HEK293 (cell line): ENCODE measurements around the gene WDR18.

Experiments used
- CTCF ChIA-PET: fragments of 350-600 bp; formaldehyde crosslinking; extraction: SDS; loops from one replicate; lab custom pipeline; 2021; ENCODE audit warnings: antibody characterized with exemption; lab: Yijun Ruan, JAX
- POLR2A ChIA-PET: fragments of 300-600 bp; formaldehyde crosslinking; extraction: SDS; loops from one replicate; lab custom pipeline; 2020; ENCODE audit warnings: antibody characterized with exemption, inconsistent platforms; lab: Yijun Ruan, JAX
- H3K27ac ChIP-seq: fragments of 200-500 bp; sonication (Bioruptor generic); 2 replicates; pipeline ENCODE4 v1.5.1; 2014; ENCODE audit warnings: low read depth, low read length, control low read depth, inconsistent platforms; ENCODE audit errors: extremely low read depth
- H3K36me3 ChIP-seq, 2 experiments: fragments of 200-500 bp in 1 of 2; sonication (Bioruptor generic) in 1 of 2; 1 replicate in 1 of 2; 2 replicates in 1 of 2; pipeline ENCODE4 v1.5.1; 2014 to 2017; ENCODE audit warnings: inconsistent platforms in 2 of 2, low read length in 2 of 2; ENCODE audit not compliant: control insufficient read depth in 2 of 2, insufficient read depth in 1 of 2
- H3K4me1 ChIP-seq: fragments of 200-500 bp; sonication (Bioruptor generic); 2 replicates; pipeline ENCODE4 v1.5.1; 2014; ENCODE audit warnings: mild to moderate bottlenecking, low read length, inconsistent platforms; ENCODE audit not compliant: control insufficient read depth, insufficient read depth
- H3K4me3 ChIP-seq: 2 replicates; pipeline ENCODE4 v1.5.1; 2011; ENCODE audit warnings: low read depth, mild to moderate bottlenecking, control low read depth, low read length, moderate library complexity
- H3K9me3 ChIP-seq: fragments of 200-500 bp; sonication (Bioruptor generic); 2 replicates; pipeline ENCODE4 v1.5.1; 2014; ENCODE audit warnings: low read depth, low read length, inconsistent platforms; ENCODE audit not compliant: control insufficient read depth, insufficient read depth
- EGR2 ChIP-seq: fragments of 450-650 bp; formaldehyde crosslinking; IDR thresholded peaks from 2 replicates; pipeline ENCODE4 v1.5.1; 2016; ENCODE audit warnings: low read depth, missing biosample characterization, missing genetic modification characterization
- HIC1 ChIP-seq: fragments of 450-650 bp; formaldehyde crosslinking; IDR thresholded peaks from 2 replicates; pipeline ENCODE4 v1.5.1; 2016; ENCODE audit warnings: missing biosample characterization, missing genetic modification characterization
- KLF9 ChIP-seq: fragments of 450-650 bp; formaldehyde crosslinking; IDR thresholded peaks from 2 replicates; pipeline ENCODE4 v1.5.1; 2016; ENCODE audit warnings: missing biosample characterization, missing genetic modification characterization, low read depth
- PRDM6 ChIP-seq: fragments of 450-650 bp; formaldehyde crosslinking; IDR thresholded peaks from 2 replicates; pipeline ENCODE4 v1.5.1; 2017; ENCODE audit warnings: missing biosample characterization, missing genetic modification characterization
- ZBTB48 ChIP-seq: fragments of 450-650 bp; formaldehyde crosslinking; IDR thresholded peaks from 2 replicates; pipeline ENCODE4 v1.5.1; 2016; ENCODE audit warnings: missing biosample characterization, missing genetic modification characterization
- ZNF146 ChIP-seq: fragments of 450-650 bp; formaldehyde crosslinking; IDR thresholded peaks from 2 replicates; pipeline ENCODE4 v1.5.1; 2016; ENCODE audit warnings: missing biosample characterization, missing genetic modification characterization
- ZNF184 ChIP-seq: fragments of 450-650 bp; IDR thresholded peaks from 2 replicates; pipeline ENCODE4 v1.5.1; 2018; ENCODE audit warnings: missing biosample characterization, mild to moderate bottlenecking, missing genetic modification characterization
- ZNF335 ChIP-seq: fragments of 450-650 bp; formaldehyde crosslinking; conservative IDR thresholded peaks from 2 replicates; pipeline ENCODE4 v1.5.1; 2016; ENCODE audit warnings: missing biosample characterization, missing genetic modification characterization
- ZNF37A ChIP-seq: fragments of 450-650 bp; IDR thresholded peaks from 2 replicates; pipeline ENCODE4 v1.5.1; 2018; ENCODE audit warnings: missing biosample characterization, missing genetic modification characterization
- ZNF600 ChIP-seq: fragments of 450-650 bp; formaldehyde crosslinking; IDR thresholded peaks from 2 replicates; pipeline ENCODE4 v1.5.1; 2016; ENCODE audit warnings: missing biosample characterization, missing genetic modification characterization
- ZNF76 ChIP-seq: fragments of 450-650 bp; formaldehyde crosslinking; IDR thresholded peaks from 2 replicates; pipeline ENCODE4; 2016; ENCODE audit warnings: low read depth, missing biosample characterization, missing genetic modification characterization, borderline replicate concordance

Gene WDR18

GRCh38 chr19:984165-984967 lies at the start of gene WDR18 (continued):
- TF ChIP-seq PRDM6 (tag by site-specific recombination) = no peak

- no peaks in the 10 kb centered on the region for H3K4me1 ChIP-seq
- peaks cover 0 to 44% of the 10 kb centered on the region in 2 experiments; a peak in 2 of 3 replicates for H3K36me3 ChIP-seq
- POLR2A ChIA-PET = no interaction called here
- CTCF ChIA-PET = no interaction called here
- no peak overlapping the region for H3K4me3 ChIP-seq
- H3K9me3 ChIP-seq = no peaks in the 10 kb centered on the region
- TF ChIP-seq HIC1 (tag by site-specific recombination) = 0 out of 2 replicates have a peak, but pooled peaks have one; percentile 28
- no peak for TF ChIP-seq ZNF37A
- no peak overlapping the region for H3K27ac ChIP-seq
Observed at GRCh38 chr19:934865-935479, 49.2 kb upstream of the WDR18 start.

GRCh38 chr19:936175-936546 lies 48.0 kb upstream of the WDR18 start:
- CTCF ChIA-PET = interaction anchor here (0.6 to 0.7 kb wide), 3 partner anchors 23 to 53 kb away, joined by 3 read pairs; no protein-coding TSS in a partner anchor
- no peak for TF ChIP-seq ZBTB48 (tag by site-specific recombination)
- TF ChIP-seq ZNF37A = no peak
- TF ChIP-seq ZNF335 (tag by site-specific recombination) = no peak
- H3K27ac ChIP-seq = no peak overlapping the region
- peaks cover 0 to 37% of the 10 kb centered on the region in 2 experiments; a peak in 2 of 3 replicates for H3K36me3 ChIP-seq
- H3K4me1 ChIP-seq = no peaks in the 10 kb centered on the region
- POLR2A ChIA-PET = no interaction called here
- no peak overlapping the region for H3K4me3 ChIP-seq
- no peaks in the 10 kb centered on the region for H3K9me3 ChIP-seq

- Histone ChIP-seq H3K27ac (no peak overlapping the region), H3K4me1 (no peaks in the 10 kb centered on the region), H3K9me3 (no peaks in the 10 kb centered on the region), H3K4me3 (no peak overlapping the region), H3K36me3 (peaks cover 0 to 36% of the 10 kb centered on the region in 2 experiments; a peak in 1 of 3 replicates)
- TF ChIP-seq EGR2 (tag by site-specific recombination) (peak; percentile 38; the same call in 1 of the 2 replicates), ZNF600 (tag by site-specific recombination) (peak; percentile 30; the same call in 1 of the 2 replicates), ZNF146 (peak; percentile 79), ZNF76 (no peak), ZNF184 (peak; percentile 92), KLF9 (no peak)
- ChIA-PET POLR2A (interaction anchor here (0.7 kb wide), 1 partner anchor 8 kb away, joined by 4 read pairs; no protein-coding TSS in a partner anchor), CTCF (interaction anchor here (1.4 kb wide), 1 partner anchor 34 kb away, joined by 4 read pairs; no protein-coding TSS in a partner anchor)
Observed at GRCh38 chr19:937259-937694, 46.9 kb upstream of the WDR18 start.
